ENCODE data around the gene UNC13A. TPM values are rescaled to one million over a fixed set of nuclear protein-coding genes. Genes with fewer than 3 reads are reported as not detected.
"Not testable (repeated sequence)": the region's sequence is repeated elsewhere in the genome, so short reads cannot be mapped to it uniquely, and the experiment has no call there.

UNC13A gene
- polyA plus RNA-seq, 3 donors from 2014 or later, result not detected

GRCh38 chr19:17607936-17608335 is 80.2 kb downstream of the UNC13A start:
- H3K27ac Mint-ChIP-seq, result no peak overlapping the region
- peaks cover 4 to 15% (median 13%) of the 10 kb centered on the region in 3 donors for H3K27me3 Mint-ChIP-seq (ENCODE audit: low read depth in 3 of 3)
- no peak for DNase-seq
- H3K4me3 Mint-ChIP-seq, result peak overlapping the region in 2 of 5 donors; percentile 14 to 34
- peaks cover 0 to 2% (median 0%) of the 10 kb centered on the region in 6 donors for H3K9me3 Mint-ChIP-seq
- peaks cover 7 to 10% of the 10 kb centered on the region in 2 donors for H3K4me1 Mint-ChIP-seq
- no peaks in the 10 kb centered on the region for H3K36me3 Mint-ChIP-seq

- Mint-ChIP-seq H3K4me3 (peak overlapping the region; percentile 67 to 85 (median 79)), H3K9me3 (peaks cover 0 to 2% (median 0%) of the 10 kb centered on the region in 6 donors), H3K27ac (peak overlapping the region in 3 of 6 donors; percentile 23 to 80 (median 78)), H3K36me3 (no peaks in the 10 kb centered on the region), H3K27me3 (ENCODE audit: low read depth in 3 of 3) (peaks cover 2 to 19% (median 12%) of the 10 kb centered on the region in 3 donors), H3K4me1 (peaks cover 7 to 10% of the 10 kb centered on the region in 2 donors)
- no peak for DNase-seq
These were observed 81.5 kb downstream of the UNC13A start for GRCh38 chr19:17606590-17607185.

- peak; percentile 66 to 78 (median 76) for DNase-seq
These were observed 82.2 kb downstream of the UNC13A start for GRCh38 chr19:17605761-17606589.

GRCh38 chr19:17605117-17605516 is 83.0 kb downstream of the UNC13A start:
- no peak for DNase-seq
- H3K9me3 Mint-ChIP-seq, result no peaks in the 10 kb centered on the region
- peaks cover 2 to 23% (median 14%) of the 10 kb centered on the region in 3 donors for H3K27me3 Mint-ChIP-seq (ENCODE audit: low read depth in 3 of 3)
- no peak overlapping the region for H3K27ac Mint-ChIP-seq
- H3K4me1 Mint-ChIP-seq, result peaks cover 7 to 10% of the 10 kb centered on the region in 2 donors
- peak overlapping the region in 3 of 5 donors; percentile 5 to 32 (median 29) for H3K4me3 Mint-ChIP-seq
- peaks cover 0 to 3% (median 0%) of the 10 kb centered on the region in 3 donors for H3K36me3 Mint-ChIP-seq

More at GRCh38 chr19:17605761-17606589, 82.2 kb downstream of the UNC13A start:
- H3K4me1 Mint-ChIP-seq, result peaks cover 7 to 10% of the 10 kb centered on the region in 2 donors
- H3K9me3 Mint-ChIP-seq, result peaks cover 0 to 2% (median 0%) of the 10 kb centered on the region in 6 donors
- H3K27me3 Mint-ChIP-seq (ENCODE audit: low read depth in 3 of 3), result peaks cover 2 to 20% (median 14%) of the 10 kb centered on the region in 3 donors
- H3K36me3 Mint-ChIP-seq, result peaks cover 0 to 2% (median 0%) of the 10 kb centered on the region in 3 donors
- peak overlapping the region in 3 of 6 donors; percentile 23 to 80 (median 78) for H3K27ac Mint-ChIP-seq
- peak overlapping the region; percentile 67 to 85 (median 79) for H3K4me3 Mint-ChIP-seq

GRCh38 chr19:17604372-17605025 is 83.7 kb downstream of the UNC13A start:
- Mint-ChIP-seq H3K4me3 (peak overlapping the region in 1 of 5 donors; percentile 1), H3K27me3 (ENCODE audit: low read depth in 3 of 3) (peaks cover 2 to 23% (median 14%) of the 10 kb centered on the region in 3 donors), H3K4me1 (peaks cover 7 to 10% of the 10 kb centered on the region in 2 donors), H3K27ac (peak overlapping the region in 1 of 6 donors; percentile 37), H3K9me3 (no peaks in the 10 kb centered on the region), H3K36me3 (peaks cover 0 to 3% (median 0%) of the 10 kb centered on the region in 3 donors)
- no peak for DNase-seq

- no peak overlapping the region for H3K4me3 Mint-ChIP-seq
- H3K36me3 Mint-ChIP-seq, result peaks cover 0 to 3% (median 0%) of the 10 kb centered on the region in 3 donors
- no peak for DNase-seq
- H3K27ac Mint-ChIP-seq, result no peak overlapping the region
- no peaks in the 10 kb centered on the region for H3K9me3 Mint-ChIP-seq
- peaks cover 2 to 23% (median 14%) of the 10 kb centered on the region in 3 donors for H3K27me3 Mint-ChIP-seq (ENCODE audit: low read depth in 3 of 3)
- peaks cover 7 to 10% of the 10 kb centered on the region in 2 donors for H3K4me1 Mint-ChIP-seq
These were observed 85.2 kb downstream of the UNC13A start for GRCh38 chr19:17602872-17603510.

GRCh38 chr19:17602217-17602616 is 85.9 kb downstream of the UNC13A start:
- no peak overlapping the region for H3K4me3 Mint-ChIP-seq
- H3K4me1 Mint-ChIP-seq, result peaks cover 7 to 10% of the 10 kb centered on the region in 2 donors
- H3K27ac Mint-ChIP-seq, result peak overlapping the region in 1 of 6 donors; percentile 51
- H3K9me3 Mint-ChIP-seq, result no peaks in the 10 kb centered on the region
- DNase-seq, result no peak
- peaks cover 2 to 23% (median 14%) of the 10 kb centered on the region in 3 donors for H3K27me3 Mint-ChIP-seq (ENCODE audit: low read depth in 3 of 3)
- H3K36me3 Mint-ChIP-seq, result peaks cover 0 to 3% (median 0%) of the 10 kb centered on the region in 3 donors

GRCh38 chr19:17601683-17602082 is 86.5 kb downstream of the UNC13A start:
- H3K36me3 Mint-ChIP-seq, result peaks cover 0 to 3% (median 0%) of the 10 kb centered on the region in 3 donors
- DNase-seq, result no peak

GRCh38 chr19:17599780-17600179 is 88.4 kb downstream of the UNC13A start:
- DNase-seq, result no peak
- Mint-ChIP-seq H3K9me3 (no peaks in the 10 kb centered on the region), H3K4me1 (no peaks in the 10 kb centered on the region), H3K27ac (no peak overlapping the region), H3K27me3 (ENCODE audit: low read depth in 3 of 3) (peaks cover 2 to 23% (median 9%) of the 10 kb centered on the region in 3 donors), H3K4me3 (no peak overlapping the region), H3K36me3 (peaks cover 0 to 3% (median 0%) of the 10 kb centered on the region in 3 donors)

More at GRCh38 chr19:17601683-17602082, 86.5 kb downstream of the UNC13A start:
- Mint-ChIP-seq H3K27ac (peak overlapping the region in 1 of 6 donors; percentile 51), H3K4me1 (peaks cover 4 to 6% of the 10 kb centered on the region in 2 donors), H3K9me3 (no peaks in the 10 kb centered on the region), H3K27me3 (ENCODE audit: low read depth in 3 of 3) (peaks cover 2 to 23% (median 12%) of the 10 kb centered on the region in 3 donors), H3K4me3 (no peak overlapping the region)

GRCh38 chr19:17598953-17599352 is 89.2 kb downstream of the UNC13A start:
- no peak overlapping the region for H3K4me3 Mint-ChIP-seq
- H3K36me3 Mint-ChIP-seq, result peaks cover 0 to 3% (median 0%) of the 10 kb centered on the region in 3 donors
- H3K27ac Mint-ChIP-seq, result no peak overlapping the region
- DNase-seq, result no peak
- no peaks in the 10 kb centered on the region for H3K9me3 Mint-ChIP-seq
- H3K4me1 Mint-ChIP-seq, result no peaks in the 10 kb centered on the region
- H3K27me3 Mint-ChIP-seq (ENCODE audit: low read depth in 3 of 3), result peaks cover 2 to 18% (median 4%) of the 10 kb centered on the region in 3 donors

GRCh38 chr19:17598063-17598462 is 90.1 kb downstream of the UNC13A start:
- peaks cover 2 to 14% (median 6%) of the 10 kb centered on the region in 3 donors for H3K27me3 Mint-ChIP-seq (ENCODE audit: low read depth in 3 of 3)
- H3K4me3 Mint-ChIP-seq, H3K4me1 Mint-ChIP-seq, H3K27ac Mint-ChIP-seq, H3K9me3 Mint-ChIP-seq, DNase-seq, H3K36me3 Mint-ChIP-seq: not testable (repeated sequence)

GRCh38 chr19:17594296-17594695 is 93.9 kb downstream of the UNC13A start:
- not testable (repeated sequence) for DNase-seq; H3K36me3 Mint-ChIP-seq; H3K27ac Mint-ChIP-seq; H3K4me3 Mint-ChIP-seq; H3K9me3 Mint-ChIP-seq; H3K4me1 Mint-ChIP-seq; H3K27me3 Mint-ChIP-seq (ENCODE audit: low read depth in 3 of 3)

- Mint-ChIP-seq H3K4me3 (no peak overlapping the region), H3K27me3 (ENCODE audit: low read depth in 3 of 3) (peaks cover 0 to 7% (median 5%) of the 10 kb centered on the region in 3 donors), H3K36me3 (no peaks in the 10 kb centered on the region), H3K27ac (no peak overlapping the region), H3K9me3 (peaks cover 0 to 1% (median 0%) of the 10 kb centered on the region in 6 donors), H3K4me1 (no peaks in the 10 kb centered on the region)
- no peak for DNase-seq
These were observed 97.3 kb downstream of the UNC13A start for GRCh38 chr19:17590866-17591265.

Data from immature natural killer cell (primary cell).